ENCODE measurements around the gene UBE3B. TPM values are rescaled to one million over a fixed set of nuclear protein-coding genes. Genes with fewer than 3 reads are reported as not detected.
A peak's percentile ranks its signal among the peaks of the same experiment; 100 is the strongest.

Gene UBE3B
- total RNA-seq, 1 experiment from 2014 or later = 29.3 TPM

DNA sequence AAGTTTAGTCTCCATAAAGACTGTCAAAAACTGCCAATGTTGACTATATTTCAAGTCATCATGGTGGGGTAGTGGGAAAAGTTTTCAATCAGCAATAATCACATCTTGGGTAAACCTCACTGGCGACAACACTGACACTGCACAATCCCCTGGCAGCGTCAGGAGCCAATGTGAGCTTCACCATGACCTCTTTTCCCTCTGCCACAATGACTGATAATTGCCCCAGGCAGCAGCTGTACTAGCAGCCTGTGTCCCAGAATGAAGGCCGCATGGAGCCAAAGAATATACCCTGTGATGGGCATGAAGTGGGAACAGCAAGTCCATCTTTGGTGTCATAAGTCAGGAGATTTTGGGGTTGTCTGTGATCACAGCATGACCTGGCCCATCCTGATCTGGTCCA lies 90.5 kb downstream of the UBE3B start:
- TF ChIP-seq, protein P1, sequence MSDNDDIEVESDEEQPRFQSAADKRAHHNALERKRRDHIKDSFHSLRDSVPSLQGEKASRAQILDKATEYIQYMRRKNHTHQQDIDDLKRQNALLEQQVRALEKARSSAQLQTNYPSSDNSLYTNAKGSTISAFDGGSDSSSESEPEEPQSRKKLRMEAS (CRISPR knock-in tag; IDR thresholded peaks at IDR 0.05) = no peak
- TF ChIP-seq RORB (CRISPR knock-in tag; IDR thresholded peaks at IDR 0.05) = no peak
- TF ChIP-seq, protein P2, sequence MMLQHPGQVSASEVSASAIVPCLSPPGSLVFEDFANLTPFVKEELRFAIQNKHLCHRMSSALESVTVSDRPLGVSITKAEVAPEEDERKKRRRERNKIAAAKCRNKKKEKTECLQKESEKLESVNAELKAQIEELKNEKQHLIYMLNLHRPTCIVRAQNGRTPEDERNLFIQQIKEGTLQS (CRISPR knock-in tag; conservative IDR thresholded peaks at IDR 0.05) = no peak
- no peak for TF ChIP-seq ZNF671 (CRISPR knock-in tag; IDR thresholded peaks at IDR 0.05)
- TF ChIP-seq, protein P3, sequence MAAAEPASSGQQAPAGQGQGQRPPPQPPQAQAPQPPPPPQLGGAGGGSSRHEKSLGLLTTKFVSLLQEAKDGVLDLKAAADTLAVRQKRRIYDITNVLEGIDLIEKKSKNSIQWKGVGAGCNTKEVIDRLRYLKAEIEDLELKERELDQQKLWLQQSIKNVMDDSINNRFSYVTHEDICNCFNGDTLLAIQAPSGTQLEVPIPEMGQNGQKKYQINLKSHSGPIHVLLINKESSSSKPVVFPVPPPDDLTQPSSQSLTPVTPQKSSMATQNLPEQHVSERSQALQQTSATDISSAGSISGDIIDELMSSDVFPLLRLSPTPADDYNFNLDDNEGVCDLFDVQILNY (CRISPR knock-in tag; IDR thresholded peaks at IDR 0.05) = no peak
- TF ChIP-seq MYBL2 (CRISPR knock-in tag; IDR thresholded peaks at IDR 0.05) = no peak
- TF ChIP-seq, protein P4, sequence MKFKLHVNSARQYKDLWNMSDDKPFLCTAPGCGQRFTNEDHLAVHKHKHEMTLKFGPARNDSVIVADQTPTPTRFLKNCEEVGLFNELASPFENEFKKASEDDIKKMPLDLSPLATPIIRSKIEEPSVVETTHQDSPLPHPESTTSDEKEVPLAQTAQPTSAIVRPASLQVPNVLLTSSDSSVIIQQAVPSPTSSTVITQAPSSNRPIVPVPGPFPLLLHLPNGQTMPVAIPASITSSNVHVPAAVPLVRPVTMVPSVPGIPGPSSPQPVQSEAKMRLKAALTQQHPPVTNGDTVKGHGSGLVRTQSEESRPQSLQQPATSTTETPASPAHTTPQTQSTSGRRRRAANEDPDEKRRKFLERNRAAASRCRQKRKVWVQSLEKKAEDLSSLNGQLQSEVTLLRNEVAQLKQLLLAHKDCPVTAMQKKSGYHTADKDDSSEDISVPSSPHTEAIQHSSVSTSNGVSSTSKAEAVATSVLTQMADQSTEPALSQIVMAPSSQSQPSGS (CRISPR knock-in tag; IDR thresholded peaks at IDR 0.05; ENCODE audit: borderline replicate concordance, low read depth) = no peak
- no peak for TF ChIP-seq ZNF263 (CRISPR knock-in tag; IDR thresholded peaks at IDR 0.05; ENCODE audit: low read depth)
- no peak for TF ChIP-seq NR3C1 (CRISPR knock-in tag; conservative IDR thresholded peaks at IDR 0.05; ENCODE audit: low read depth)
- TF ChIP-seq FOXK1 (CRISPR knock-in tag; IDR thresholded peaks at IDR 0.05) = no peak
- TF ChIP-seq TP53 (CRISPR knock-in tag; IDR thresholded peaks at IDR 0.05) = no peak
- Mint-ChIP-seq H3K4me3 (no peak overlapping the region), H3K4me1 (peaks cover 6% of the 10 kb centered on the region), H3K36me3 (peaks cover 17% of the 10 kb centered on the region; the same call in 1 of the 2 replicates), H3K9me3 (no peaks in the 10 kb centered on the region), H3K27me3 (ENCODE audit: low read depth) (no peaks in the 10 kb centered on the region), H3K27ac (no peak overlapping the region)
- DNase-seq (ENCODE audit: low spot score) = no peak
- CTCF ChIA-PET = no interaction called here
- POLR2A ChIA-PET = no interaction called here
- ATAC-seq = no peak

DNA sequence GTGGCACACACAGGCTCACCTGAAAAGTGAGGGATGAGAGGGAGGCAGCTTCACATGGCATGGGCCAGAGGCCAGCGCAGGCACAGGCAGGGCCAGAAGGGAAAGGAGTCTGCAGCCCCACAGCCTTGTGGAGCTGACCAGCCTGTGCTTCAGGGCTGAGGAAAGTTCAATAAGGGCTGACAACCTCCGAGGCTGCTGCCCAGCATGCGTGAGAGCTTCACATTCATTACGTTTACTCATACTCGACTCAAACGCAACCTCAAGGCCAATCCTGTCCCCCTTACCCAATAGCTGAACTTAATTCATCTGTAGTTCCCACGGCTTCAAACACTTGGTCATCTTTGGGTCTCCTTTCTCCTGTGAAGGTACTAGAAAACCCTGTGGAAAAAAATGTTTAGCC lies 91.1 kb downstream of the UBE3B start:
- ChIA-PET POLR2A (no interaction called here), CTCF (interaction anchor here (0.6 kb wide), 1 partner anchor 359 kb away, joined by 3 read pairs; no protein-coding TSS in a partner anchor)
- H3K27ac Mint-ChIP-seq = no peak overlapping the region
- ATAC-seq (no peak), DNase-seq (ENCODE audit: low spot score) (no peak)
- H3K4me3 Mint-ChIP-seq = no peak overlapping the region
- H3K9me3 Mint-ChIP-seq = no peaks in the 10 kb centered on the region
- no peaks in the 10 kb centered on the region for H3K27me3 Mint-ChIP-seq (ENCODE audit: low read depth)
- H3K4me1 Mint-ChIP-seq = peaks cover 8% of the 10 kb centered on the region
- TF ChIP-seq, protein P5, sequence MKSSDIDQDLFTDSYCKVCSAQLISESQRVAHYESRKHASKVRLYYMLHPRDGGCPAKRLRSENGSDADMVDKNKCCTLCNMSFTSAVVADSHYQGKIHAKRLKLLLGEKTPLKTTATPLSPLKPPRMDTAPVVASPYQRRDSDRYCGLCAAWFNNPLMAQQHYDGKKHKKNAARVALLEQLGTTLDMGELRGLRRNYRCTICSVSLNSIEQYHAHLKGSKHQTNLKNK (CRISPR knock-in tag; IDR thresholded peaks at IDR 0.05) = no peak
- TF ChIP-seq, protein P6, sequence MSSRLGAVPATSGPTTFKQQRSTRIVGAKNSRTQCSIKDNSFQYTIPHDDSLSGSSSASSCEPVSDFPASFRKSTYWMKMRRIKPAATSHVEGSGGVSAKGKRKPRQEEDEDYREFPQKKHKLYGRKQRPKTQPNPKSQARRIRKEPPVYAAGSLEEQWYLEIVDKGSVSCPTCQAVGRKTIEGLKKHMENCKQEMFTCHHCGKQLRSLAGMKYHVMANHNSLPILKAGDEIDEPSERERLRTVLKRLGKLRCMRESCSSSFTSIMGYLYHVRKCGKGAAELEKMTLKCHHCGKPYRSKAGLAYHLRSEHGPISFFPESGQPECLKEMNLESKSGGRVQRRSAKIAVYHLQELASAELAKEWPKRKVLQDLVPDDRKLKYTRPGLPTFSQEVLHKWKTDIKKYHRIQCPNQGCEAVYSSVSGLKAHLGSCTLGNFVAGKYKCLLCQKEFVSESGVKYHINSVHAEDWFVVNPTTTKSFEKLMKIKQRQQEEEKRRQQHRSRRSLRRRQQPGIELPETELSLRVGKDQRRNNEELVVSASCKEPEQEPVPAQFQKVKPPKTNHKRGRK (CRISPR knock-in tag; IDR thresholded peaks at IDR 0.05; ENCODE audit: borderline replicate concordance) = no peak
- peaks cover 17% of the 10 kb centered on the region; the same call in 1 of the 2 replicates for H3K36me3 Mint-ChIP-seq

DNA sequence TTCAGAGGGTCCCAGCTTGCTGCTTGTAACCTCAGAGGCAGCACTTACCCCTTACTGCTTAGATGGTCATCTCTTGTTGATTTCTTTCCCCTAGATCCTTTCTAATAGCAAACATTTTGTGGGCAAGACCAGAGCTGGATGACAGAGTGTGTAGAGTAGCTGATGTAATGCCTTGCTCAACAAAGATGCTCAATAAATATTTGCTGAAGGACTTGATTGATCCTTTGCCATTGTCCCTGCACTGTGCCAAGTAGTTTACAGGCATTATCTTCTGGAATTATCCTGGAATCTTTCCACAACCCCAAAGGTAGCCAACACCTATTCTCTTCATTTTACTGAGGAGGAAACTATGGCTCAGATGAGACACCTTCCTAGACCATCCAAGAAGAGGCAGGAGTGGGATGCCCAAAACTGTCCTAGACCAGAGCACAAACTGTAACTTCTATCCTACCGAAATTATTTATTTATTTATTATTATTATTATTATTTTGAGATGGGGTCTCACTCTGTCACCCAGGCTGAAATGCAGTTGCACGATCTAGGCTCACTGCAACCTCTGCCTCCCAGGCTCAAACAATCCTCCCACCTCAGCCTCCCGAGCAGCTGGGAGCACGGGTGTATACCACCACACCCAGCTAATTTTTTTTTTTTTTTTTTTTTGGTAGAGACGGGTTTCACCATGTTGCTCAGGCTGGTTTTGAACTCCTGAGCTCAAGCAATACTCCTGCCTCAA lies 94.5 kb downstream of the UBE3B start:
- CTCF ChIA-PET = interaction anchor here (0.5 to 2.0 kb wide), 3 partner anchors 68 to 273 kb away, joined by 3 to 6 read pairs (median 6); no protein-coding TSS in a partner anchor

More for the DNA sequence above, 94.5 kb downstream of the UBE3B start:
- Mint-ChIP-seq H3K27ac (peak overlapping the region; percentile 28), H3K27me3 (ENCODE audit: low read depth) (no peaks in the 10 kb centered on the region), H3K9me3 (no peaks in the 10 kb centered on the region), H3K4me3 (no peak overlapping the region), H3K36me3 (peaks cover 20% of the 10 kb centered on the region), H3K4me1 (peaks cover 17% of the 10 kb centered on the region)
- ATAC-seq = no peak
- POLR2A ChIA-PET = interaction anchor here (0.6 kb wide), 1 partner anchor 17 kb away, joined by 5 read pairs; no protein-coding TSS in a partner anchor
- TF ChIP-seq GABPB1 (CRISPR knock-in tag; IDR thresholded peaks at IDR 0.05) (peak; percentile 70), TEAD4 (CRISPR knock-in tag; IDR thresholded peaks at IDR 0.05) (no peak), KAT7 (CRISPR knock-in tag; IDR thresholded peaks at IDR 0.05; ENCODE audit: borderline replicate concordance) (no peak)
- TF ChIP-seq, protein P7, sequence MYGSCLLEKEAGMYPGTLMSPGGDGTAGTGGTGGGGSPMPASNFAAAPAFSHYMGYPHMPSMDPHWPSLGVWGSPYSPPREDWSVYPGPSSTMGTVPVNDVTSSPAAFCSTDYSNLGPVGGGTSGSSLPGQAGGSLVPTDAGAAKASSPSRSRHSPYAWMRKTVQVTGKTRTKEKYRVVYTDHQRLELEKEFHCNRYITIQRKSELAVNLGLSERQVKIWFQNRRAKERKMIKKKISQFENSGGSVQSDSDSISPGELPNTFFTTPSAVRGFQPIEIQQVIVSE (CRISPR knock-in tag; IDR thresholded peaks at IDR 0.05; ENCODE audit: borderline replicate concordance) = no peak
- DNase-seq (ENCODE audit: low spot score) = no peak
